SK-N-SH treated with all-trans-retinoic acid at 6 μM for 48 hours (cell line): ENCODE data around the gene SEC24C.

Experiments used
- BACH2 ChIP-seq: fragments of 250-450 bp; sonication (Bioruptor Pico); IDR thresholded peaks from 2 replicates; pipeline ENCODE4 v1.9.0; 2021; ENCODE audit warnings: mild to moderate bottlenecking, borderline replicate concordance
- OSR1 ChIP-seq: fragments of 250-450 bp; sonication (Bioruptor Pico); IDR thresholded peaks from 2 replicates; pipeline ENCODE4 v1.8.0; 2022; ENCODE audit warnings: moderate library complexity, mild to moderate bottlenecking, inconsistent platforms
- TF ChIP-seq, protein P1 (sequence below): fragments of 250-450 bp; sonication (Bioruptor Pico); IDR thresholded peaks from 2 replicates; pipeline ENCODE4 v1.8.0; 2021; ENCODE audit warnings: low read depth, mild to moderate bottlenecking, moderate library complexity, borderline replicate concordance
- TF ChIP-seq, protein P2 (sequence below): fragments of 250-450 bp; sonication (Bioruptor Pico); IDR thresholded peaks from 2 replicates; pipeline ENCODE4 v1.8.0; 2020; ENCODE audit warnings: mild to moderate bottlenecking, moderate library complexity, borderline replicate concordance
- TF ChIP-seq, protein P3 (sequence below): fragments of 250-450 bp; sonication (Bioruptor Pico); IDR thresholded peaks from 2 replicates; pipeline ENCODE4 v1.5.1; 2020; ENCODE audit warnings: low read depth, mild to moderate bottlenecking, moderate library complexity

DNA sequence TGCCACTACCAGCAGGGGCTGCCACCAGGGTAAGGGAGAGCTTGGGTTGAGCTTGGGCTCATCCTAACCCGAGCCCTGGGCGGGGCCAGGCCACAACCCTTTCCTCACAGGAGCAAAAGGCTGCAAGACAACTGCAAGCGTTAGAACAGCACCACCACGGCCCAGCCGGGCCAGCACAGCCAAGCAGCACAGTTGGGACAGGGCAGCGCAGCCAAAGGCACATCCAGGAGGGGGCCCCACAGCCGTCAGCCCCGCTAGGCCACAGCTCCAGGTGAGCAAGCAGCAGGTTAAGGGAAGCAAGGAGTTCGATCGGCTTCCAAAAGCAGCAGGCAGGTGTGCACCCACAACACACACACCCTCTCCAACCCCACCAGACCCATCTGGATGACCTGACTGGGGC lies 74.2 kb downstream of the SEC24C start:
- TF ChIP-seq, protein P1, sequence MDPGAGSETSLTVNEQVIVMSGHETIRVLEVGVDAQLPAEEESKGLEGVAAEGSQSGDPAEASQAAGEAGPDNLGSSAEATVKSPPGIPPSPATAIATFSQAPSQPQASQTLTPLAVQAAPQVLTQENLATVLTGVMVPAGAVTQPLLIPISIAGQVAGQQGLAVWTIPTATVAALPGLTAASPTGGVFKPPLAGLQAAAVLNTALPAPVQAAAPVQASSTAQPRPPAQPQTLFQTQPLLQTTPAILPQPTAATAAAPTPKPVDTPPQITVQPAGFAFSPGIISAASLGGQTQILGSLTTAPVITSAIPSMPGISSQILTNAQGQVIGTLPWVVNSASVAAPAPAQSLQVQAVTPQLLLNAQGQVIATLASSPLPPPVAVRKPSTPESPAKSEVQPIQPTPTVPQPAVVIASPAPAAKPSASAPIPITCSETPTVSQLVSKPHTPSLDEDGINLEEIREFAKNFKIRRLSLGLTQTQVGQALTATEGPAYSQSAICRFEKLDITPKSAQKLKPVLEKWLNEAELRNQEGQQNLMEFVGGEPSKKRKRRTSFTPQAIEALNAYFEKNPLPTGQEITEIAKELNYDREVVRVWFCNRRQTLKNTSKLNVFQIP (CRISPR knock-in tag) = no peak
- TF ChIP-seq BACH2 (CRISPR knock-in tag) (no peak), OSR1 (CRISPR knock-in tag) (no peak)
- TF ChIP-seq, protein P2, sequence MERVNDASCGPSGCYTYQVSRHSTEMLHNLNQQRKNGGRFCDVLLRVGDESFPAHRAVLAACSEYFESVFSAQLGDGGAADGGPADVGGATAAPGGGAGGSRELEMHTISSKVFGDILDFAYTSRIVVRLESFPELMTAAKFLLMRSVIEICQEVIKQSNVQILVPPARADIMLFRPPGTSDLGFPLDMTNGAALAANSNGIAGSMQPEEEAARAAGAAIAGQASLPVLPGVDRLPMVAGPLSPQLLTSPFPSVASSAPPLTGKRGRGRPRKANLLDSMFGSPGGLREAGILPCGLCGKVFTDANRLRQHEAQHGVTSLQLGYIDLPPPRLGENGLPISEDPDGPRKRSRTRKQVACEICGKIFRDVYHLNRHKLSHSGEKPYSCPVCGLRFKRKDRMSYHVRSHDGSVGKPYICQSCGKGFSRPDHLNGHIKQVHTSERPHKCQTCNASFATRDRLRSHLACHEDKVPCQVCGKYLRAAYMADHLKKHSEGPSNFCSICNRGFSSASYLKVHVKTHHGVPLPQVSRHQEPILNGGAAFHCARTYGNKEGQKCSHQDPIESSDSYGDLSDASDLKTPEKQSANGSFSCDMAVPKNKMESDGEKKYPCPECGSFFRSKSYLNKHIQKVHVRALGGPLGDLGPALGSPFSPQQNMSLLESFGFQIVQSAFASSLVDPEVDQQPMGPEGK (CRISPR knock-in tag) = no peak
- TF ChIP-seq, protein P3, sequence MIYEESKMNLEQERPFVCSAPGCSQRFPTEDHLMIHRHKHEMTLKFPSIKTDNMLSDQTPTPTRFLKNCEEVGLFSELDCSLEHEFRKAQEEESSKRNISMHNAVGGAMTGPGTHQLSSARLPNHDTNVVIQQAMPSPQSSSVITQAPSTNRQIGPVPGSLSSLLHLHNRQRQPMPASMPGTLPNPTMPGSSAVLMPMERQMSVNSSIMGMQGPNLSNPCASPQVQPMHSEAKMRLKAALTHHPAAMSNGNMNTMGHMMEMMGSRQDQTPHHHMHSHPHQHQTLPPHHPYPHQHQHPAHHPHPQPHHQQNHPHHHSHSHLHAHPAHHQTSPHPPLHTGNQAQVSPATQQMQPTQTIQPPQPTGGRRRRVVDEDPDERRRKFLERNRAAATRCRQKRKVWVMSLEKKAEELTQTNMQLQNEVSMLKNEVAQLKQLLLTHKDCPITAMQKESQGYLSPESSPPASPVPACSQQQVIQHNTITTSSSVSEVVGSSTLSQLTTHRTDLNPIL (CRISPR knock-in tag) = no peak
